Esophagus squamous epithelium (tissue), 5 donors: ENCODE data around the gene USP10. TPM values are rescaled to one million over a fixed set of nuclear protein-coding genes. Genes with fewer than 3 reads are reported as not detected.

ENCODE experiments used
- DNase-seq: peaks from one replicate; lab custom pipeline; 2025; lab: John Stamatoyannopoulos, UW
- H3K27ac ChIP-seq, 4 donors: fragments of 200-600 bp; sonication (generic); one replicate each; pipeline ENCODE4 v1.5.1; 2016 to 2019; ENCODE audit warnings: mild to moderate bottlenecking in 1 of 4
- H3K27me3 ChIP-seq, 4 donors: fragments of 200-600 bp; sonication (generic); 1 replicate in 3 of 4; 2 replicates in 1 of 4; pipeline versions ENCODE4 v1.5.1 to v1.6.0; 2017 to 2021; ENCODE audit warnings: antibody characterized with exemption in 1 of 4
- H3K36me3 ChIP-seq, 3 donors: fragments of 200-600 bp; sonication (generic); one replicate each; pipeline ENCODE4 v1.5.1; 2016 to 2019
- H3K4me1 ChIP-seq, 3 donors: fragments of 200-600 bp; sonication (generic); one replicate each; pipeline ENCODE4 v1.5.1; 2017 to 2019
- H3K4me3 ChIP-seq, 4 donors: fragments of 200-600 bp; sonication (generic); 1 replicate in 3 of 4; 2 replicates in 1 of 4; pipeline ENCODE4 v1.5.1; 2016 to 2019; ENCODE audit warnings: mild to moderate bottlenecking in 2 of 4, moderate library complexity in 1 of 4
- H3K9me3 ChIP-seq, 3 donors: fragments of 200-600 bp; sonication (generic); one replicate each; pipeline ENCODE4 v1.5.1; 2016 to 2019
- CTCF ChIP-seq, 6 experiments: fragments of 450-650 bp in 4 of 6; fragments of 200-600 bp in 2 of 6; sonication (generic) in 2 of 6; IDR thresholded peaks; one replicate each; pipeline ENCODE4 v1.5.1; 2016 to 2019; ENCODE audit warnings: antibody characterized with exemption in 6 of 6, mild to moderate bottlenecking in 4 of 6, moderate library complexity in 4 of 6
- POLR2A ChIP-seq, 4 donors: fragments of 450-650 bp; IDR thresholded peaks; one replicate each; pipeline ENCODE4 v1.6.1; 2017; ENCODE audit warnings: antibody characterized with exemption in 4 of 4, mild to moderate bottlenecking in 4 of 4, moderate library complexity in 3 of 4
- WGBS, 2 donors: methylation state at CpG; one replicate each; pipeline ENCODE4 v1.1.5; 2018; 5-methylcytosine and 5-hydroxymethylcytosine counted together
- intact Hi-C: fragments of 100-400 bp; cut with DNase I; formaldehyde crosslinking; loops from one replicate; pipeline ENCODE4 v1.15.0; 2022
- total RNA-seq, 4 donors: library from RNA; depleted of rRNA; stranded (reverse); fragments of >200 nt; gene quantifications; one replicate each; pipeline ENCODE4 v1.1.0, GENCODE V29; 2016
- donor health status: DM: yes; HTN: yes; CAD: no.

The USP10 gene
- total RNA-seq, 4 donors from 2014 or later = 44.7 to 71.5 (median 56.0) TPM

- 41 to 53% methylated on average over 6 to 7 of the region's 7 CpGs for WGBS, 2 donors
- Histone ChIP-seq H3K4me1 (no peaks in the 10 kb centered on the region), H3K27me3 (no peaks in the 10 kb centered on the region), H3K27ac (no peak overlapping the region), H3K9me3 (no peaks in the 10 kb centered on the region), H3K4me3 (no peak overlapping the region), H3K36me3 (peaks cover 47 to 100% (median 72%) of the 10 kb centered on the region in 3 donors)
- TF ChIP-seq CTCF (IDR thresholded peaks at IDR 0.05) = no peak
- TF ChIP-seq POLR2A (IDR thresholded peaks at IDR 0.05) = no peak
- intact Hi-C loops = no loop called here
- DNase-seq = no peak
Observed at GRCh38 chr16:84660973-84661372, 38.8 kb upstream of the USP10 start.

GRCh38 chr16:84661418-84662060 lies 38.3 kb upstream of the USP10 start:
- H3K4me3 ChIP-seq = no peak overlapping the region
- DNase-seq = no peak
- WGBS, 2 donors = 91 to 95% methylated on average over 21 to 23 of the region's 51 CpGs
- no peaks in the 10 kb centered on the region for H3K27me3 ChIP-seq
- peaks cover 47 to 100% (median 72%) of the 10 kb centered on the region in 3 donors for H3K36me3 ChIP-seq
- intact Hi-C loops = no loop called here
- no peaks in the 10 kb centered on the region for H3K9me3 ChIP-seq
- H3K4me1 ChIP-seq = no peaks in the 10 kb centered on the region
- H3K27ac ChIP-seq = no peak overlapping the region
- no peak for TF ChIP-seq CTCF (IDR thresholded peaks at IDR 0.05)
- no peak for TF ChIP-seq POLR2A (IDR thresholded peaks at IDR 0.05)

- DNase-seq = no peak
- WGBS, 2 donors = 87 to 89% methylated on average over 7 to 8 of the region's 9 CpGs
Observed at GRCh38 chr16:84662471-84662870, 37.3 kb upstream of the USP10 start.

GRCh38 chr16:84663433-84664101 lies 36.2 kb upstream of the USP10 start:
- TF ChIP-seq POLR2A (IDR thresholded peaks at IDR 0.05) (no peak), CTCF (IDR thresholded peaks at IDR 0.05) (no peak)
- no peak overlapping the region for H3K4me3 ChIP-seq
- H3K4me1 ChIP-seq = no peaks in the 10 kb centered on the region
- 75 to 78% methylated on average over 7 to 8 of the region's 9 CpGs for WGBS, 2 donors
- intact Hi-C loops = no loop called here
- DNase-seq = no peak
- no peaks in the 10 kb centered on the region for H3K27me3 ChIP-seq
- H3K36me3 ChIP-seq = peaks cover 30 to 98% (median 54%) of the 10 kb centered on the region in 3 donors
- no peaks in the 10 kb centered on the region for H3K9me3 ChIP-seq
- no peak overlapping the region for H3K27ac ChIP-seq

More at GRCh38 chr16:84662471-84662870, 37.3 kb upstream of the USP10 start:
- intact Hi-C loops = no loop called here
- H3K4me3 ChIP-seq = no peak overlapping the region
- no peaks in the 10 kb centered on the region for H3K4me1 ChIP-seq
- no peaks in the 10 kb centered on the region for H3K9me3 ChIP-seq
- TF ChIP-seq CTCF (IDR thresholded peaks at IDR 0.05) = no peak
- TF ChIP-seq POLR2A (IDR thresholded peaks at IDR 0.05) = no peak
- no peak overlapping the region for H3K27ac ChIP-seq
- peaks cover 39 to 98% (median 64%) of the 10 kb centered on the region in 3 donors for H3K36me3 ChIP-seq
- no peaks in the 10 kb centered on the region for H3K27me3 ChIP-seq

- Histone ChIP-seq H3K36me3 (peaks cover 20 to 83% (median 41%) of the 10 kb centered on the region in 3 donors), H3K4me1 (no peaks in the 10 kb centered on the region), H3K27me3 (no peaks in the 10 kb centered on the region), H3K27ac (no peak overlapping the region), H3K9me3 (no peaks in the 10 kb centered on the region), H3K4me3 (no peak overlapping the region)
- DNase-seq = no peak
- intact Hi-C loops = no loop called here
- TF ChIP-seq CTCF (IDR thresholded peaks at IDR 0.05) (no peak), POLR2A (IDR thresholded peaks at IDR 0.05) (no peak)
- 91 to 92% methylated on average over 2 of the region's 2 CpGs for WGBS, 2 donors
Observed at GRCh38 chr16:84665359-84665758, 34.4 kb upstream of the USP10 start.
